Measurements from ENCODE around the gene MRPL45. TPM values are rescaled to one million over a fixed set of nuclear protein-coding genes. Genes with fewer than 3 reads are reported as not detected.

The MRPL45 gene
- total and polyA plus RNA-seq, 2 donors (not counting 1 experiment from before 2014, with no cell fraction given): 13.1 to 17.6 TPM

GRCh38 chr17:38329808-38330730, 33.1 kb downstream of the MRPL45 start:
- H3K4me2 ChIP-seq (replicated peaks; ENCODE audit: low read depth, low read length, poor library complexity, severe bottlenecking): no peak overlapping the region
- no peak overlapping the region for H2AFZ ChIP-seq (ENCODE audit: insufficient read depth, low read depth, low read length, poor library complexity, severe bottlenecking)
- Mint-ChIP-seq H3K27me3 (peaks cover 22% of the 10 kb centered on the region), H3K27ac (no peak overlapping the region), H3K4me1 (peaks cover 17% of the 10 kb centered on the region), H3K9me3 (ENCODE audit: insufficient read depth) (no peaks in the 10 kb centered on the region), H3K4me3 (no peak overlapping the region)
- H3K4me1 ChIP-seq (ENCODE audit: control insufficient read depth in 2 of 2, insufficient read depth in 2 of 2, low read length in 2 of 2): peaks cover 5 to 10% of the 10 kb centered on the region in 2 donors
- ATAC-seq (ENCODE audit: low read depth) (no peak), DNase-seq (no peak)
- H3K27me3 ChIP-seq (replicated peaks in 1 of 4; ENCODE audit: control extremely low read depth in 1 of 4, control insufficient read depth in 3 of 4, insufficient read depth in 4 of 4, low read length in 3 of 4): peaks cover 0 to 8% (median 3%) of the 10 kb centered on the region in 4 experiments
- H4K20me1 ChIP-seq (ENCODE audit: control insufficient read depth, insufficient read depth, low read length, poor library complexity, severe bottlenecking): no peaks in the 10 kb centered on the region
- intact Hi-C loops (cut with micrococcal nuclease): no loop called here
- H3K9ac ChIP-seq (ENCODE audit: low read length): no peak overlapping the region
- no peak for TF ChIP-seq EZH2 (IDR thresholded peaks at IDR 0.05; ENCODE audit: borderline replicate concordance, insufficient read depth, low read depth, low read length, poor library complexity, severe bottlenecking)
- no peak for TF ChIP-seq CTCF (IDR thresholded peaks at IDR 0.05)
- 95% methylated on average over 14 of the region's 25 CpGs for WGBS (ENCODE audit: insufficient coverage)
- H3K4me3 ChIP-seq (ENCODE audit: control extremely low read depth in 1 of 5, extremely low read depth in 1 of 5, insufficient read depth in 1 of 5, low read depth in 2 of 5, low read length in 4 of 5): no peak overlapping the region
- no peaks in the 10 kb centered on the region for H3K79me2 ChIP-seq (ENCODE audit: control insufficient read depth, insufficient read depth, low read length)
- no peak overlapping the region for H3K27ac ChIP-seq (ENCODE audit: low read length in 2 of 2)
- ChIA-PET CTCF (no interaction called here), POLR2A (no interaction called here)
- H3K9me3 ChIP-seq (ENCODE audit: control extremely low read depth in 1 of 3, control insufficient read depth in 2 of 3, insufficient read depth in 1 of 3, low read length in 2 of 3): no peaks in the 10 kb centered on the region
- no peaks in the 10 kb centered on the region for H3K36me3 ChIP-seq (replicated peaks in 1 of 2; ENCODE audit: control extremely low read depth in 1 of 2, control insufficient read depth in 1 of 2, extremely low read depth in 1 of 2, insufficient read depth in 2 of 2, low read length in 1 of 2)

- intact Hi-C loops (cut with micrococcal nuclease): no loop called here
- H2AFZ ChIP-seq (ENCODE audit: insufficient read depth, low read depth, low read length, poor library complexity, severe bottlenecking): no peak overlapping the region
- H3K79me2 ChIP-seq (ENCODE audit: control insufficient read depth, insufficient read depth, low read length): no peaks in the 10 kb centered on the region
- no peaks in the 10 kb centered on the region for H4K20me1 ChIP-seq (ENCODE audit: control insufficient read depth, insufficient read depth, low read length, poor library complexity, severe bottlenecking)
- H3K4me3 ChIP-seq (ENCODE audit: control extremely low read depth in 1 of 5, extremely low read depth in 1 of 5, insufficient read depth in 1 of 5, low read depth in 2 of 5, low read length in 4 of 5): no peak overlapping the region
- ATAC-seq (ENCODE audit: low read depth): no peak
- no peaks in the 10 kb centered on the region for H3K36me3 ChIP-seq (replicated peaks in 1 of 2; ENCODE audit: control extremely low read depth in 1 of 2, control insufficient read depth in 1 of 2, extremely low read depth in 1 of 2, insufficient read depth in 2 of 2, low read length in 1 of 2)
- H3K4me3 Mint-ChIP-seq: no peak overlapping the region
- H3K4me2 ChIP-seq (replicated peaks; ENCODE audit: low read depth, low read length, poor library complexity, severe bottlenecking): no peak overlapping the region
- H3K4me1 ChIP-seq (ENCODE audit: control insufficient read depth in 2 of 2, insufficient read depth in 2 of 2, low read length in 2 of 2): peaks cover 0 to 3% of the 10 kb centered on the region in 2 donors
- ChIA-PET CTCF (interaction anchor here (2.9 kb wide), 1 partner anchor 18 kb away, joined by 12 read pairs; no protein-coding TSS in a partner anchor), POLR2A (no interaction called here)
- peaks cover 22% of the 10 kb centered on the region for H3K27me3 Mint-ChIP-seq
- no peak overlapping the region for H3K27ac Mint-ChIP-seq
- H3K9me3 Mint-ChIP-seq (ENCODE audit: insufficient read depth): no peaks in the 10 kb centered on the region
- H3K27me3 ChIP-seq (replicated peaks in 1 of 4; ENCODE audit: control extremely low read depth in 1 of 4, control insufficient read depth in 3 of 4, insufficient read depth in 4 of 4, low read length in 3 of 4): peaks cover 0 to 8% (median 3%) of the 10 kb centered on the region in 4 experiments
- H3K4me1 Mint-ChIP-seq: peaks cover 9% of the 10 kb centered on the region
- no peak overlapping the region for H3K27ac ChIP-seq (ENCODE audit: low read length in 2 of 2)
- 96% methylated on average over 23 of the region's 23 CpGs for WGBS (ENCODE audit: insufficient coverage)
- no peak overlapping the region for H3K9ac ChIP-seq (ENCODE audit: low read length)
- no peak for TF ChIP-seq CTCF (IDR thresholded peaks at IDR 0.05)
- no peak for TF ChIP-seq EZH2 (IDR thresholded peaks at IDR 0.05; ENCODE audit: borderline replicate concordance, insufficient read depth, low read depth, low read length, poor library complexity, severe bottlenecking)
- no peaks in the 10 kb centered on the region for H3K9me3 ChIP-seq (ENCODE audit: control extremely low read depth in 1 of 3, control insufficient read depth in 2 of 3, insufficient read depth in 1 of 3, low read length in 2 of 3)
- no peak for DNase-seq
Measured at GRCh38 chr17:38330941-38331411, 34.0 kb downstream of the MRPL45 start.

All from B cell (primary cell).